NCI-H2171 treated with DMSO at 0.1 percent for 48 hours (cell line): ENCODE results near the gene DCAF5.
"Not testable (repeated sequence)": the region's sequence is repeated elsewhere in the genome, so short reads cannot be mapped to it uniquely, and the experiment has no call there.

ENCODE experiments used
- DNase-seq: peaks from one replicate; lab custom pipeline; 2025; lab: John Stamatoyannopoulos, UW

DCAF5 gene

DNA sequence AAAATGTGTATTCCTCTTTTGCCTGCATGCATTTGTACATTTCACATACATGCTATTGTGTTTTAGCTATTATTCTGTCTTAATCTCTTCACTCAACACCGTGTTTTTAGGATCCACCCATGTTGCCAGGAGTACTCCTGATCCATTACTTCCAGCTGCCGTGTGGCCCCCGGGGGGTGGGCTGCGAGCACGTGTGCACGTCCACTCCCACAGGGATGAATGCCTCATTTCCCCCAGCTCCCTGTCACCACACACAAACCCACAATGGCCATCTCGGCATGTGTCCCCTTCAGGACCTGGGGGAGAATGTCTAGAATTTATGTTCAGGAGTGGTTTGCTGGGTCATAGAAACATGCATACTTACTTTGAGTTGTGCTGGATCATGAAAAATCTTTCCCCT, 111.1 kb downstream of the DCAF5 start:
- no peak for DNase-seq

DNA sequence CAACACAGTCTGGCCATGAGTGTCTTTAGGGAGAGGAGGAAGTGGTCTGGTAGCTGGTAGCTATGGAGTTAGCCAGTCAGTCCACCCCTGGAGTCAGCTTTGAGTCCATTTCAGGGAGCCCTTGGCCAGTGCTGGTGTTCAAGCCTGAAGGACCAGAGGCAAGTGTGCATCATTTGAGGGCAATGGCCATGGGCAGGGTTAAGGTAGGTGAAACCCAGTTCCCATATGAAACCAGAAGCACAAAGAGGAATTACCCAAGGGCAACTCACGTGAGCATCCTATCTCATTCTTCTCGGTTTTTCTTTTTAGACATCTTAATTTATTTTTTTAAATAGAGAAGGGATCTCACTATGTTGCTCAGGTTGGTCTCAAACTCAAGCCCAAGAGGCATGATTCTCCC, 112.6 kb downstream of the DCAF5 start:
- no peak for DNase-seq

DNA sequence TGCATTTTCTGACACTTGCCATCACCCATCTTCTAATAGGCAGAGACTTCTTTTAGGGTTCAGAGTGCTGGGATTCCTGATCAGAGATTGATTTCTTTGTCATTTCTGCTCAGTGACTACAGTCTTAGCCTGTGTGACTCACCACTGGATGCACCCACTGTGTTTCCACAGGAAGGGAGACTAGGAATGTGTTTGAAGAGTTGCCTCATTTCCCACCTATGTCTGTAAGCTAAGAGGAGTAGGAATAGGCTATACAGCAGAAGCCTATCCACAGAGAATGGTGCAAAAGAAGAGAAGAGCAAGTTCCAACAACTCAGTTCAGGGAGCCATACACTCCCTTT, 113.7 kb downstream of the DCAF5 start:
- no peak for DNase-seq

DNA sequence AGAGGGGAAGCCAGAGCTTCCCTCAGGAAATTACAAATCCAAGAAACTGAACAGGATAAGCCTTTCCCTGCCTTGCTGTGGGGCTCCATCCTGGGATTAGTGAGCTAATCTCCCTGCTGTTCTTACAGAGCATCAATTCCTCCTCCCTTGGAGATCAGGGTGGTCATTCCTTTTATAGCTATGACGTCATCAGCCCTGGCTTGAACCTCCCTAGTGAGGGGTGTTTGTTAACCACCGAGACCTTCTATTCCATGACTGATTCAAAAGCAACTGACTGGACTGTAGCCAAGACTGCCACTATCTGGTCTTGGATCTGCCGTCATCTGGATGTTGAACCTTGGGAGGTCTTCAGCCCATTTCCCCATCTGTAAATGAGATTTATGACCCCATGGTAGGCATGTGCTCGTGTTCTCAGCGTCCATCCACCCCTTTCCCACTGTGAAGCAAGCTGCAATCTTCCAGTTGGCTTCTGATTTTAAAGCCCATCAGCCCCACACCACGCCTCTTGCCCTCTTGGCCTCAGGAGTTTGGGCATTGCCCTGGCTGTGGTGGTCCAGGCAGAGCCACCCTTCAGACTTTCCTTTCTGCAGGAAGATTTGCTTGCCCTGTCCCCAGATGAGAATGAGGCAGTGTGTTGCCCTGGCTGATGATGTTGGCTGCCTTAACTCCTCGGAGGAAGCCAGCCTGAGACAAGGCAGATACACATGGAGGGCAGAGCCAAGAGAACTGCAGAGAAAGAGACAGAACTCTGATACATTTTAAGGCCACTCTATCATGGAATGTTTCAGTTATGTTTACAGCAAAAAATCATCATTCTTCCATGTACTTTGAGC, 114.2 kb downstream of the DCAF5 start:
- DNase-seq, result no peak

DNA sequence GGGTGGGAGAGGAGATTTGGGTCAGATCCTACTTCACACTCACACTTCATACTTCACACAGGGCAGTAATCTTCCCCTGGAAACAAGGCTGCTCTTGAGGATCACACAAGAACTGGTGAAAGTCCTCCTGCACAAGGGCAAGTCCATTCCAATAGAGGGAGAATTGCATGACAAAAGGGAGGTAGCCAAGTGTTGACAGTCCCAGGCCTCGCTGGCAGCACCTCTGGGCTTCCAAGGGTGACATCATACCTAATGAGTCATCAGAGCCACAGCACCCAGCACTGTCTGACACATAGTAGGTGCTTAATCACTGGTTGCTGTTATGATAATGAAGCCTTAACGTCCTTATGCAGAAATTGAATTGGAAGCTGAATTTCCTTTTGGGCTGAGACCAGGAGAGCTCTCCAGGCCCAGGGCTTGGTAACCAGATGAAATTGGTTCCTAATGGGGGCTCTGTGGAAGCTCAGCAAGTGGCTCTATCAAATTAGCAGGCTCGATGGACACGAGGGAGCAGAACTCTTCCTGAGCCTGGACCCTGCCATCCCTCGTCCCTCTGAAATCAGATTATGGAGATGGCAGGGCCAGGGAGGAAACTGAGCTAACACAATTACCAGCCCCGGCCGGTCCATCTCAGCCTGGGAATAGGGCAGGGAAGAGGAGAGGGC, 115.0 kb downstream of the DCAF5 start:
- DNase-seq, result no peak

DNA sequence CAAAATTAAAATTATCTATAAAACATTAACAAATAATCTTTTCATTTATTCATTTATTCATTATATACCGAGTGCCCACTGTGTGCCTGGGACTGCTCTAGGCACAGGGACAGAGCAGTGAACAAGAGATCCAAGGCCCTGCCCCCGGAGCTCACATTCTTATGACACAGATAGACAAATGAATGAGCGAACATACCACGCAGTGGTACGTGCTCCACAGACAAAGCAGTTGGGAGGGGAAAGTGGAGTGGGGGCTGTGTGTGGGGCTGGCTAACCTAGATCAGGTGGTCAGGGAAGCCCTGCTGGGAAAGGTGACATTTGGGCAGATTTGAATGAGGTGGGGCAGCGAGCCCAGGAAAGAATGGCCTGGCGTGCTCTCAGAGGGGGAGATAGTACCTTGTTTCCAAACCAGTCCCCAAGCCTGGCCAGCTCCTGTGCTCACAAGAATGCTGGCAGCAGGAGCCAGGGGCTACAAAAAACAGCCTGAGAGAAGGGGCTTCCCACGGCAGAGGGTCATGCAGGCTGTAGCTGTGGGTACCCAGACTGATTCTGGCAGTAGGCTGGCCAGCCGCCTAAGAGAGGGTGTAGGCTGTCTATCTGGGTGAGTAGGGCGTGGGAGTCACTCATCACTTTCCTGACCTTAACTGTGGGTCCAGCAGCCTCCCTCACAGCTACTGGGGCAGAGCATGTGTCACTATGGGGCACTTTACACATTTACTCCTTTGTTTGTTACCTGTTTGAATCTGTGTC, 116.0 kb downstream of the DCAF5 start:
- no peak for DNase-seq

DNA sequence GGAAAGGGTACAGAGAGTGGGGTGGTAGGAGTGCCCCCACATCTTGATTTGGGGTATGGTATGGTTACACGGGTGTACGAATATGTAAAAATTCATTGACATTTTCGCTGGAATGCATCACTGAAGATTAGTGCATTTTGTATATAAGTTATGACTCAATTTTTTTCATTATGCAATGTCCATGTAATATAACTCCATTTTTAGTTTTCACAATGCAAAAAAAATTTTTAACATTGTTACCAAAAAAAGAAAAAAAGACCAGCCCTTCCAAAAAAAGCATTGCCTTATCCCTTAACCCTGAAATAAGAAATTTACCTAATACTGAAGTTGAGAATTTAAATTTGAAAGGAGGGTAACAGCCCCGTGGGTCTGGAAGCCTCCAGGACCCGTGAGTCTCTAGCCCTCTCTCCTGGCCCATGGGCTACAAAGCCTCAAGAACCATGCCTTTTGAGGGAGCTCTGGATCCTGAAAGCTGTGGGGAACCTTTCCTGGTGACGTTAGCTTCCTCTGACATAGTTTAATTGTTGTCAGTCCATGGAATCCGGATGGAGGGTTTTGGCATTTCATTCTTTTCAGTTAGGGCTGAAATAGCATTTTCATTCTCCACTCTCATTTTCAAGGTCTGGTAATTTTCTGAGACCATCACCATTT, 118.2 kb downstream of the DCAF5 start:
- no peak for DNase-seq

DNA sequence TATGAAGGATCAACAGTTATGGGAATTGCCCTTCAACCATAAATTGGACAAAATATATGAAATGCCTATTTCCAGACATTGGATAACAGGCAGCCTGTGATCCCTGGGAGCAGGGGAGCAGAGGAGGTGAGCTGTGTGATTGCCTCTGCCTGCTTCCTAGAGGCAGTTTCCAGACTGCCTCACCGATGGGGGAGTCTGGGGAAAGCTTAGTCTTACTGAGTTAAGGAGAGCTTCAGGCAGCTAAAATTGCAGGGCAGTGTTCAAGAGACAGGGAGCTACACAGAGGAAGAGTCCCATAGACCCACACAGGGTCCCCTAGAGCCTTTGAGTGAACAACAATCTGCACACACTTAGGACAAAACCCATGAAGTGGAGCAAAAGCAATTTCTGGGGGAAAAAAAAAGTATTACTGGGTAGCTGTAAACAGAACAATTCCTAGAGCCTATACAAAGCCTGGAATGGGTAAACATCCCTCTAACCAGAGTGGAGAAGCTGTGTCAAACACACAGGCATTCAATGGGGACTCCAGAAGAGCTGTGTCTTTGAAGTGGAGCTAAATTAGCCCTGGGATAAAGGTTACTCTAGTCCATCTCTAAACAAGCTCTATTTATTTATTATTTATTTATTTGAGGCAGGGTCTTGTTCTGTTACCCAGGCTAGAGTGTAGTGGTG, 125.5 kb downstream of the DCAF5 start:
- DNase-seq, result no peak

DNA sequence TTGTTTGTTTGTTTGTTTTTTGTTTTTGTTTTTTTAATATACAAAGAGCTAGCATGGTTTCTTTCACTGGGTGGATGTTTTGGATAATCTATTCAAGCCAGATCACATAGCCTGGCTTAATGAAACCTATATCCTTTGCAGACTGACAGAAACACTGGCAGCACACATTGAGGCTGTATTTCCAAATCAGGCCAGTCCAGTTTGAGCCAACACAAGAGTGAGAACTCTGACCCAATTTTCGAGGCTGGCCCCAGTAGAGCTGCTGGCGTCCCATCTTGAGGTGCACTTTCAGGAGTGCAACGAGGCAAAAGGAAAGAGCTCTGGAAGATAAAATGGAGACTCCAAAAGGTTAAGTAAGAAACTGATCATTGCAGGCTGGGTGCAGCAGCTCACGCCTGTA, 129.9 kb downstream of the DCAF5 start:
- no peak for DNase-seq

DNA sequence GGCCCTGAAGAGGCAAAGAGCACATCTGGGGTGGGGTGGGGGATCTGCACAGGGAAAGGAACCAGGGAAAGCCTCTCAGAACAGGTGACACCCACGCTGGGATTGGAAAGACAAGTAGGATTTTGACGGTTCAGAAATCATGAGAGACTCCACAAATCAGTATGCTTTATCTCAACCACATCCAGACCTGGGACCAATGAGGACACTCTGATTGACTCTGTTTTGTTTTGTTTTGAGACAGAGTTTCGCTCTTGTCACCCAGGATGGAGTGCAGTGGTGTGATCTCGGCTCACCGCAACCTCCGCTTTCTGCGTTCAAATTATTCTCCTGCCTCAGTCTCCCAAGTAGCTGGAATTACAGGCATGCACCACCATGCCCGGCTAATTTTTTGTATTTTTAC, 130.8 kb downstream of the DCAF5 start:
- DNase-seq, result not testable (repeated sequence)

DNA sequence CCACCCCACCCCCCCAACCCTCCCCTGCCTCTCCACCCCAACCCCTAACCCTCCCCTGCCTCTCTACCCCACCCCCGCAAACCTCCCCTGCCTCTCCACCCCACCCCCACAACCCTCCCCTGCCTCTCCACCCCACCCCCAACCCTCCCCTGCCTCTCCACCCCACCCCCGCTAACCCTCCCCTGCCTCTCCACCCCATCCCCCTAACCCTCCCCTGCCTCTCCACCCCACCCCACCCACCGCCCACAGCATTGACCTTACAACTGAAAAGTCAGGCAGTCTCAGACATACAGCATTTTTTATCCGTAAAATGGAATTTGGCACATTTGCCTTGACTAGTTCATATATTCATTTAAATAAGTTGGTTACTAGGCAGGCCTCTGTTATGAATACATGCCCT, 135.2 kb downstream of the DCAF5 start:
- DNase-seq, result no peak

DNA sequence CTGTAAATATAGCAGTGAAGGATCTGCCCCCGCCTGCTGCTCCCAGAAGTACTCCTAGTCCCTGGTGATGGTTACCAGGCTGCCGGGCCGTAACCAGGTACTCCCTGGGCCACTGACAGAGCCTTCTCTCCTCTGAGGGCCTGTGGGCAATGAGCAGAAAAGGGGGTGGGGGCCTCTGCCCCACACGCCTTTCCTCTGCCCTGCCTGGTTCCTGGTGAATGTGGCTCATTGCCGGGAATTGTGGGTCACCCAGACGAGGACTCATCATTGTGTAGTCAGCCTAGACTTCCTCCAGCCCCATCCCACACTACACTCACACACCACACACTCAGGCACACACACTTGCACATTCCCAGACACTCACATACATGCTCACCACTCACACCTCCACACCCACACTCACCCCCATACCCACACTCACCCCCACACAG, 138.1 kb downstream of the DCAF5 start:
- DNase-seq, result no peak

DNA sequence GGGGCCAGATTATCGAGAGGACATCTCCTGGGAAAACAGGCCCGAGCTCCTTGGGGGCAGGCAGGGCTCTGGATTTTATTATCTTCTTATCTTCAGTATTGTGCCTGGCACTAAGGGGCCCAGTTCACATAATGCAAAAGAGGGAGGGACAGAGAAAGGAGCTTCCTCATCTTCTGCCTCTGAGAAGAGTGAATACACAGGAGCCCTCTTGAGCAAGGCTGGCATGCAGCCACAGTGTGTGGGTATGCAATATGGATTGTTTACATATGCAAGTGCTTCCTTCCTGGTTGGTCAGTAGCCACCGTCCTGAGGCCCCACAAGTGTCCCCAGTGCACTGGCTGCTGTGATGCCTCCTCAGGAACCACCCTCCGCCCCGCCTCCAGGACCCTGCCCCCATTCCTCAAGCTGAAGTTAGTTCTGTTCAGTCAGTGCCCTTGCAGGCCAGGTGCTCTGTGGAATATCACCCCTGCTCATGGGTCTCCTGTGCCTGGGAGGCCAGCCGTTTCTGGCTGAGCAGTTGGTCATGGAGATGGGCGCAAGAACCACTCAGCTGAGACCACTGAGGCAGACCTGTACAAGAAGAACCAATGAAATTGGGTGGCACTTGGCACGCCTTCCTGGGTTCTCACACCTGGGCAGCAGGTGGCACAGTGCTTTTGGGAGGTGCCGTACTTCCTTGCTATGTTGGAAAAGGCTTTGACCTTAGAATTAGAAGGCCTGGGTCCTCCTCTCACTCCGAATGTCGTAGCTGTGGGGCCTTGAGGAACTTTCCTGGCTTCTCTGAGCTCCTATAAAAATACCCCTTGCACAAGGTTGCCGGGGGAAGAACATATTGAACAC, 138.8 kb downstream of the DCAF5 start:
- DNase-seq, result no peak

DNA sequence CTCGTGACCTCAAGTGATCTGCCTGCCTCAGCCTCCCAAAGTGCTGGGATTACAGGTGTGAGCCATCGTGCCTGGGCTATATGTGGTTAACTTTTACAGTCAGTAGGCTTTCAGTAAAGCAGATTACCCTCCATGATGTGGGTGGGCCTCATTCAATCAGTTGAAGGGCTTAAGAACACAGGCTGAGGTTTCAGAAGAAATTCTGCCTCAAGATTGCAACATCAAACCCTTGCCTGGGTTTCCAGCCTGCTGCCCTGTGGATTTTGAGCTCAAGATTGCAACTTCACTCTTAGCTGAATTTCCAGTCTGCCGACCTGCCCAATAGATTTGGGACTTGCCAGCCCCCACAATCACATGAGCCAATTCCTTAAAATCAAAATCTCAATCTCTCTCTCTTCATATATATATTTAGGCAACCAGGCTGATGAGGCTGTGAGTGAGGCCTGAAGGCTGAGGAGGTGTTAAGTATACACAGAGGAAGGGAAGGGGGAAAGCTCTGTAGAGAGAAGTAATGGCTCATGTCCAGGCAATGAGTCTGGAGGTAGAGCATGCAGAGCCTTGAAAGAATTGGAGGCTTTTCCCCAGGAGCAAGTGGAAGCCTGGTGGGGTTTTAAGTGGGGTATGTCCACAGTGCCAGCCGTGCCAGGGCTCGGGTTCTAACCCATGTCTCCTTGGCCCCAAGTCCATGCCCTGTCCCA, 140.5 kb downstream of the DCAF5 start:
- no peak for DNase-seq

DNA sequence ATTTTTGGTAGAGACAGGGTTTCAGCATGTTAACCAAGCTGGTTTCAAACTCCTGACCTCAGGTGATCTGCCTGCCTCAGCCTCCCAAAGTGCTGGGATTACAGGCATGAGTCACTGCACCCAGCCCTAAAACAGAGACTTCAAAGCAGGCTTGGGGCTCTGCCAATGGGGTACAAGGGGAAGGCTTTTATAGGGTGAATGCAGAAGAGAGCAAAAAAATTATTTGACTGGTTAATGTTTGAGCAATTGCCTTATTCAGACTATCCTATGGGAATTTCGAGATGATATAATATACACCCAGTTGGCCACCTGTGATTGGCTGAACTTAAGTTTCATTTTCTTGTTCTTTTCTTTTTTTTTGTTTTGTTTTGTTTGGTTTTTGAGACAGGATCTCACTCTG, 142.3 kb downstream of the DCAF5 start:
- DNase-seq, result no peak

DNA sequence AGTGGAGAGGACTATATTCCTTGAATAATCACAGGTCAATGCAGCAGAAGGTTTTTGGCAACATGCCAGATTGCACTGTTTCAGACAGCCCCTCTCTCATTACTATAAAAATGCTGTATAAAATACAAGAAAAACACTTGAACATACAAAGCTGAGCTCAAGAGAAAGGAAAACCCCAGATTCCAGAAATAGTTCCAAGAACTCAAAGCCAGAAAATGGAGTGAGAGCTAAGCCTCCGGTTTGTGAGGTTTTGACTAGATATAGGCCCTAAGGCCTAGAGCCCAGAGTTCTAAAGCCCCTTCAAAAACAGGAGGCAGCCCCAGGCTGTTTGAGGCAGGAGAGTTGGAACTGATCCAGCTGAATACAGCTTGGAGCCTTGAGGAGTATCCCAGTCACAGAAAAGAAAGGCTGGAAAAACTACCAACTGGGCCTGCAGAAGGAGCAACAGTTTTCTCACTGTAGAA, 144.5 kb downstream of the DCAF5 start:
- DNase-seq, result peak; percentile 68

DNA sequence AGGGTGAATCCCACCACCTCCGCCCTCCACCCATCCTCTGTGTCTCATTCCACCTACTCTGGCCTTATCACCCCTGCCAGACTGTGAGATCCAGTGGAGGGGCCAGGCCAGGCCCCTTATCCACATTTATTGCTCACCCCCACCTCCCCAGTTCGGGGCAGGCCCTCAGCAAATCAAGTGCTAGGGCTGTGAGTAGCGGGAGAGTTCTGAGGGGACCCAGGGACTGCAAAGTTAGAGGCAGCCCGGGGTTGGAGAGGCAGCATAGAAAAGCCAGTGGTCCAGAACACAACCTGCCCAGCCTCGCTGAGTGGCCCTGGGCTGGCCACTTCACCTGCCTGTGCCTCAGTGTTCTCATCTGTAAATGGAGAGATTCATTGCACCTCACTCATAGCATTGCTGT, 146.6 kb downstream of the DCAF5 start:
- DNase-seq, result no peak

DNA sequence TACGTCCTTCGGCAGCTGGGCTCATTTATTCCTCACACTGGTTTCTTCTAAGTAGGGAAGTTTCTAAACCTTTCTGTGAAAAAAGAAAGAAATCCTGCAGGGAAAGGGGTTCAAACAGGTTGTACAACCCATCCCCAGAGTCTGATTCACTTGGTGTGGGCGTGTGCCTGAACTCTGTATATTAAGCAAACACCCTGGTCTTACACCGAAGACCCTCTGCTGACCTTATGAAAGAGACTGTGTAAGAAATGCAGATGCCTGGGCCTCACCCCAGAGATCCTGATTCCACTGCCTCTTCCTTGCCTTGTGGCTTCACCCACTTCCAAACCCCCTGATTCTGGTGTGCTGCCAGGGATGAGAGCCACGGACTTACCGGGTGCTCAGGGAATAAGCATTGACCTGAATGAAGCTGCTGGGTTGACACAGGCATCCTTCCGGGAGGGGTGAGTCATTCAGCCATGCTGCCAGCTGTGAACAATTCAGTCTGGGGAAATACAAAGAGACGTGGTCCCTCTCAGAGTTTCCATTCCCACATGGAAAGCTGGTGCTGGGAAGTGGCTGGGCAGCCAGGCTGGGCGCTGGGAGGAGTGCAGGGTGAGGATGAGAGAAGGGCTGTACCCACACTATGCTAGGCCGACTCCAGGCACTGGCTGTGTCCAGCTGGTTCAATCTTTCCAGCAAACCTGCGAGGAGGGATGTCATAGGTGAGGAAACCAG, 147.3 kb downstream of the DCAF5 start:
- no peak for DNase-seq

DNA sequence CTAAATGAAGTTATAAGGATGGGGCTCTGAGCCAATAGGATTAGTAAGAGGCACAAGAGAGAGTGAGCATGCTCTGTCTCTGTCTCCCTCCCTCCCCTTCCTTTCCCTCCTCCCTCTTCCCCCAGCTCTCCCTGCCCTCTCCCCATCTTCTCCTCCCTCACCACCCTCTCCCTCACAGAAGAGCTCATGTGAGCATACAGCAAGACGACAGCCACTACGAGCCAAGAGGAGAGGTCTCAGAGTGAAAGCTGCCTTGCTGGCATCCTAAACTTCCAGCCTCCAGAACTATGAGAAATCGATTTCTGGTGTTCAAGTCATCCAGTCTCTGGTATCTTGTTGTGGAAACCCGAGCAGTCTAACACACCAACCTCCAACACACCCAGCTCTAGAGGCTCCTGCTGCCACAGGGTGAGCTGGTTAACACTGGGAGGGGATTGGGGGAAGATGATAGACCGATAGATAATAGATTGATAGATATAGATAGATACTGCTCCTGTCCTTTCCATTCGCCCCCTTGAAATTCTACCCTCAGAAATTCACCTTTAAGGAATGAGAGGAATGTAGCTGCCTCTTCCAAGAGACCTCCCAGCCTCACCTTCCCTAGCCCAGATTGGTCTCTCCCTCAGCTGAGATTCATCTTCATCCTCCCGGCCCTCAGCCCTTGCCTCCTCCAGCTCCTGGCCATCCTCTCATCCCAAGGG, 148.0 kb downstream of the DCAF5 start:
- DNase-seq, result no peak
